WTC11 (cell line): Measurements from ENCODE around the gene WNT9B. TPM values are rescaled to one million over a fixed set of nuclear protein-coding genes. Genes with fewer than 3 reads are reported as not detected.

Source experiments
- ATAC-seq: fragments of 200-7000 bp; cut with Tn5 transposase; 2 replicates; pipeline ENCODE4 v1.10.0; 2021; ENCODE audit warnings: mild to moderate bottlenecking, moderate library complexity
- CTCF ChIA-PET: fragments of 300-600 bp; sonication (Branson Sonifier 250); formaldehyde crosslinking; loops from one replicate; lab custom pipeline; 2021; ENCODE audit warnings: antibody characterized with exemption; lab: Charles Lee
- POLR2A ChIA-PET: fragments of 350-600 bp; sonication (Branson Sonifier 250); formaldehyde crosslinking; loops from one replicate; lab custom pipeline; 2021; ENCODE audit warnings: antibody characterized with exemption; lab: Charles Lee
- DNase-seq: peaks from one replicate; pipeline ENCODE4 v3.0.0; 2021; ENCODE audit warnings: low spot score
- H3K27ac Mint-ChIP-seq: 2 replicates; pipeline ENCODE4 v1.8.0; 2021; ENCODE audit warnings: mixed read lengths
- H3K27me3 Mint-ChIP-seq: 2 replicates; pipeline ENCODE4 v1.8.0; 2021; ENCODE audit warnings: low read depth, mild to moderate bottlenecking, moderate library complexity, mixed read lengths
- H3K36me3 Mint-ChIP-seq: 2 replicates; pipeline ENCODE4 v1.8.0; 2021; ENCODE audit warnings: mixed read lengths
- H3K4me1 Mint-ChIP-seq: 2 replicates; pipeline ENCODE4 v1.8.0; 2022; ENCODE audit warnings: mixed read lengths
- H3K4me3 Mint-ChIP-seq: 2 replicates; pipeline ENCODE4 v1.8.0; 2021; ENCODE audit warnings: mild to moderate bottlenecking, moderate library complexity, mixed read lengths
- H3K9me3 Mint-ChIP-seq: 2 replicates; pipeline ENCODE4 v1.8.0; 2021; ENCODE audit warnings: mixed read lengths
- AFF4 ChIP-seq: sonication (generic); formaldehyde crosslinking; IDR thresholded peaks from 2 replicates; pipeline ENCODE4 v1.8.1; 2023; ENCODE audit warnings: mild to moderate bottlenecking, missing genetic modification reagents, borderline replicate concordance
- AR ChIP-seq: fragments of 250-450 bp; sonication (Bioruptor Pico); IDR thresholded peaks from 2 replicates; pipeline ENCODE4 v1.9.0; 2021; ENCODE audit warnings: mild to moderate bottlenecking
- ATF2 ChIP-seq: sonication (generic); formaldehyde crosslinking; IDR thresholded peaks from 2 replicates; pipeline ENCODE4 v1.8.1; 2022; ENCODE audit warnings: low read depth, missing genetic modification reagents, borderline replicate concordance
- CTCF ChIP-seq: fragments of 200-600 bp; IDR thresholded peaks from 2 replicates; pipeline ENCODE4 v1.8.0; 2022; ENCODE audit warnings: antibody characterized with exemption
- JUN ChIP-seq: sonication (generic); formaldehyde crosslinking; IDR thresholded peaks from 2 replicates; pipeline ENCODE4 v1.8.0; 2023; ENCODE audit warnings: mild to moderate bottlenecking, missing genetic modification reagents
- TEAD4 ChIP-seq: sonication (generic); formaldehyde crosslinking; IDR thresholded peaks from 2 replicates; pipeline ENCODE4 v1.8.0; 2022; ENCODE audit warnings: mild to moderate bottlenecking, missing genetic modification reagents
- USF1 ChIP-seq: sonication (generic); formaldehyde crosslinking; IDR thresholded peaks from 2 replicates; pipeline ENCODE4 v1.8.0; 2022; ENCODE audit warnings: mild to moderate bottlenecking, missing genetic modification reagents
- USF2 ChIP-seq: sonication (generic); formaldehyde crosslinking; IDR thresholded peaks from 2 replicates; pipeline ENCODE4 v1.8.1; 2023; ENCODE audit warnings: mild to moderate bottlenecking, missing genetic modification reagents, moderate library complexity
- ZBTB43 ChIP-seq: sonication (generic); formaldehyde crosslinking; IDR thresholded peaks from 2 replicates; pipeline ENCODE4 v1.8.1; 2023; ENCODE audit warnings: mild to moderate bottlenecking, missing genetic modification reagents
- ZMAT4 ChIP-seq: fragments of 250-450 bp; sonication (Bioruptor Pico); IDR thresholded peaks from 2 replicates; pipeline ENCODE4 v1.9.0; 2021; ENCODE audit warnings: mild to moderate bottlenecking
- ZNF396 ChIP-seq: fragments of 250-450 bp; sonication (Bioruptor Pico); IDR thresholded peaks from 2 replicates; pipeline ENCODE4 v1.8.0; 2021; ENCODE audit warnings: mild to moderate bottlenecking, moderate library complexity, borderline replicate concordance
- ZNF425 ChIP-seq: fragments of 250-450 bp; sonication (Bioruptor Pico); conservative IDR thresholded peaks from 2 replicates; pipeline ENCODE4 v1.9.0; 2021; ENCODE audit warnings: mild to moderate bottlenecking
- total RNA-seq: library from RNA; stranded (reverse); gene quantifications from 3 replicates; pipeline ENCODE4 v1.2.3, GENCODE V29; 2021

The WNT9B gene
- total RNA-seq, 1 experiment from 2014 or later: 0.87 TPM

GRCh38 chr17:46885415-46886309, 34.3 kb downstream of the WNT9B start:
- Mint-ChIP-seq H3K27ac (no peak overlapping the region), H3K27me3 (peaks cover 4% of the 10 kb centered on the region; the same call in 1 of the 2 replicates), H3K9me3 (no peaks in the 10 kb centered on the region), H3K4me3 (no peak overlapping the region), H3K4me1 (0 out of 2 replicates have a peak, but pooled peaks cover 6% of the 10 kb centered on the region), H3K36me3 (no peaks in the 10 kb centered on the region)
- ATAC-seq (no peak), DNase-seq (no peak)
- CTCF ChIA-PET: interaction anchor here (1.3 to 1.7 kb wide), 3 partner anchors 9 to 56 kb away, joined by 3 to 12 read pairs (median 3); no protein-coding TSS in a partner anchor
- POLR2A ChIA-PET: no interaction called here
- TF ChIP-seq AFF4 (CRISPR knock-in tag) (no peak), AR (CRISPR knock-in tag) (no peak), ZNF425 (no peak), ZNF396 (CRISPR knock-in tag) (no peak), ZBTB43 (no peak), JUN (CRISPR knock-in tag) (no peak), USF1 (CRISPR knock-in tag) (no peak), TEAD4 (no peak), USF2 (CRISPR knock-in tag) (no peak), ATF2 (CRISPR knock-in tag) (no peak), ZMAT4 (no peak), CTCF (no peak)
